ENCODE results near the gene GABRD. TPM values are rescaled to one million over a fixed set of nuclear protein-coding genes. Genes with fewer than 3 reads are reported as not detected.

Gene GABRD
- total and polyA plus RNA-seq, 12 donors, result 0.72 to 6.6 (median 3.0) TPM; not detected in 1

DNA sequence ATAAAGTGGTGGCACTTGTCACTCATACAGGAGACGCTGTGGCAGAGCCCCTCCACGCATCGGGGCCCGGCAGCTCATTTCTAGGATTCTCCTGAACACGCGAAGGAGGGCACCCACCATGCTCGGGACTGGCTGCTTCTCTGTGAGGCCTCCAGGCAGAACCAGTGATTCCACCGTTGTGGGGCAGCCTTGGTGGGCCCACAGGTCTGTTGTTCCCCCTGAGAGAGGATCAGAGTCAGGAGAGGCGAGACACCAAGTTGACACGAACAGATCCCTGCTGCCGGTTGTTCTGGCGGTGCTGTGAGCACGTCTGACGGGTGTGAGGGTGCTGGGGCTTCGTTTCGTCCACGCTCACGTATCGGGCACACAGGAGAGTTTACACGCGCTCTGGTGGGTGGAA lies 57.7 kb downstream of the GABRD start:
- DNase-seq, result no peak
- H3K27ac ChIP-seq, result no peak overlapping the region
- intact Hi-C loops (cut with DNase I), result no loop called here
- H3K9me3 ChIP-seq (replicated peaks in 1 of 3), result peaks cover 0 to 13% (median 0%) of the 10 kb centered on the region in 3 donors
- H3K4me3 ChIP-seq, result no peak overlapping the region
- H3K36me3 ChIP-seq (replicated peaks in 1 of 2), result no peaks in the 10 kb centered on the region
- no peak for TF ChIP-seq POLR2A (IDR thresholded peaks at IDR 0.05)
- no peak for TF ChIP-seq CTCF (IDR thresholded peaks at IDR 0.05)
- whole genome bisulfite sequencing, 4 donors, result 92 to 98% (median 96%) methylated on average over 19 to 21 of the region's 21 CpGs
- no peaks in the 10 kb centered on the region for H3K4me1 ChIP-seq (replicated peaks in 1 of 2)
- no peaks in the 10 kb centered on the region for H3K27me3 ChIP-seq

DNA sequence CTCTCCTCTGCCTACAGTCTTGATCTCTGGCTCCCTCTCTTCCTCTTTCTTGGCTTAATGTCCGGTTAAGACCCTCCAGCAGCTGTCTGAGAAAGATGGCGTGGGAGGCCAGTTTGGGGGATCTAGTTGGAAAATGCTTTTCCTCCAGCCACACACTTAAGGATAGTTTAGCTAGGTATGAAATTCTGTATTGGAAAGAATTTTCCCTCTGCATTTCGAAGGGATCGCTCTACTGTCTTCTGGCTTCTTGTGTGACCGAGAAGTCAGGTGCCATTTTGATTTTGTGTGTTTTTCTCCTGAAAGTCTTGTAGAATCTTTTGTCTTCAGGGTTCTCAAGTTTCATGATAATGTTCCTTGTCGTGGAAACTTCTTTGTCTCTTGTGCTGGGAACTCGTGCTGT lies 59.0 kb downstream of the GABRD start:
- TF ChIP-seq CTCF (IDR thresholded peaks at IDR 0.05), result no peak
- TF ChIP-seq POLR2A (IDR thresholded peaks at IDR 0.05), result no peak
- Histone ChIP-seq H3K9me3 (replicated peaks in 1 of 3) (peaks cover 0 to 13% (median 0%) of the 10 kb centered on the region in 3 donors), H3K4me3 (no peak overlapping the region), H3K27ac (no peak overlapping the region), H3K27me3 (no peaks in the 10 kb centered on the region), H3K36me3 (replicated peaks in 1 of 2) (no peaks in the 10 kb centered on the region), H3K4me1 (replicated peaks in 1 of 2) (no peaks in the 10 kb centered on the region)
- no peak for DNase-seq
- intact Hi-C loops (cut with DNase I), result no loop called here
- 96 to 98% (median 97%) methylated on average over 7 of the region's 7 CpGs for WGBS, 4 donors

- H3K27me3 ChIP-seq, result no peaks in the 10 kb centered on the region
Measured at GRCh38 chr1:2079396-2080085, 60.4 kb downstream of the GABRD start.

GRCh38 chr1:2080140-2080539 lies 61.0 kb downstream of the GABRD start:
- H3K27me3 ChIP-seq, result no peaks in the 10 kb centered on the region
- no peaks in the 10 kb centered on the region for H3K36me3 ChIP-seq (replicated peaks in 1 of 2)
- no peak for DNase-seq
- no peaks in the 10 kb centered on the region for H3K4me1 ChIP-seq (replicated peaks in 1 of 2)
- TF ChIP-seq CTCF (IDR thresholded peaks at IDR 0.05) (no peak), POLR2A (IDR thresholded peaks at IDR 0.05) (no peak)
- peaks cover 0 to 13% (median 0%) of the 10 kb centered on the region in 3 donors for H3K9me3 ChIP-seq (replicated peaks in 1 of 3)
- intact Hi-C loops (cut with DNase I), result no loop called here
- H3K27ac ChIP-seq, result no peak overlapping the region
- no peak overlapping the region for H3K4me3 ChIP-seq
- WGBS, 4 donors, result 96 to 98% (median 97%) methylated on average over 16 of the region's 16 CpGs

More at GRCh38 chr1:2079396-2080085, 60.4 kb downstream of the GABRD start:
- no peak overlapping the region for H3K27ac ChIP-seq
- DNase-seq, result no peak
- H3K4me3 ChIP-seq, result no peak overlapping the region
- peaks cover 0 to 13% (median 0%) of the 10 kb centered on the region in 3 donors for H3K9me3 ChIP-seq (replicated peaks in 1 of 3)
- intact Hi-C loops (cut with DNase I), result no loop called here
- TF ChIP-seq POLR2A (IDR thresholded peaks at IDR 0.05) (no peak), CTCF (IDR thresholded peaks at IDR 0.05) (no peak)
- no peaks in the 10 kb centered on the region for H3K4me1 ChIP-seq (replicated peaks in 1 of 2)
- H3K36me3 ChIP-seq (replicated peaks in 1 of 2), result no peaks in the 10 kb centered on the region
- 89 to 97% (median 95%) methylated on average over 20 to 28 of the region's 28 CpGs for WGBS, 4 donors

Other genes with a start within 250 kb of the GABRD start
- gene NADK, start 240.9 kb upstream of the GABRD start, total RNA-seq, result 100 to 1,000 TPM in 8 of 9 donors, 10 to 100 TPM in 1; 66.2 to 195 (median 170) TPM
- 100 to 1,000 TPM in 2 of 3 donors, 10 to 100 TPM in 1; 73.0 to 150 (median 102) TPM for gene NADK, start 240.9 kb upstream of the GABRD start, polyA plus RNA-seq
- gene GNB1, start 128.3 kb upstream of the GABRD start, total RNA-seq, result 100 to 1,000 TPM in 8 of 9 donors, 10 to 100 TPM in 1; 79.6 to 331 (median 172) TPM
- 100 to 1,000 TPM in 1 of 3 donors, 10 to 100 TPM in 2; 81.7 to 482 (median 84.8) TPM for gene GNB1, start 128.3 kb upstream of the GABRD start, polyA plus RNA-seq
- gene CALML6, start 104.1 kb upstream of the GABRD start, total RNA-seq, result under 1 TPM in 4 of 9 donors, not detected in 5; 0.17 to 0.61 (median 0.35) TPM
- 1 to 10 TPM in 2 of 3 donors, not detected in 1; 3.2 to 4.7 TPM for gene CALML6, start 104.1 kb upstream of the GABRD start, polyA plus RNA-seq
- gene TMEM52, start 100.1 kb upstream of the GABRD start, total RNA-seq, result 10 to 100 TPM in 8 of 9 donors, 1 to 10 TPM in 1; 7.0 to 95.4 (median 58.8) TPM
- 10 to 100 TPM; 20.9 to 94.0 (median 64.7) TPM for gene TMEM52, start 100.1 kb upstream of the GABRD start, polyA plus RNA-seq
- gene CFAP74, start 15.6 kb upstream of the GABRD start, total RNA-seq, result 1 to 10 TPM in 7 of 9 donors, under 1 TPM in 1, not detected in 1; 0.11 to 7.6 (median 2.7) TPM
- gene CFAP74, start 15.6 kb upstream of the GABRD start, polyA plus RNA-seq, result 1 to 10 TPM in 2 of 3 donors, under 1 TPM in 1; 0.88 to 6.0 (median 4.0) TPM
- gene PRKCZ, start 31.1 kb downstream of the GABRD start, total RNA-seq, result 10 to 100 TPM in 8 of 9 donors, 1 to 10 TPM in 1; 8.2 to 39.2 (median 23.9) TPM
- gene PRKCZ, start 31.1 kb downstream of the GABRD start, polyA plus RNA-seq, result 10 to 100 TPM; 16.3 to 50.5 (median 34.5) TPM
- 100 to 1,000 TPM in 1 of 9 donors, 10 to 100 TPM in 8; 26.4 to 106 (median 49.3) TPM for gene FAAP20, start 175.4 kb downstream of the GABRD start, total RNA-seq
- 100 to 1,000 TPM in 2 of 3 donors, 1 to 10 TPM in 1; 2.7 to 185 (median 160) TPM for gene FAAP20, start 175.4 kb downstream of the GABRD start, polyA plus RNA-seq
- 10 to 100 TPM in 8 of 9 donors, 1 to 10 TPM in 1; 4.8 to 53.6 (median 41.5) TPM for gene SKI, start 209.0 kb downstream of the GABRD start, total RNA-seq
- 10 to 100 TPM in 2 of 3 donors, 1 to 10 TPM in 1; 9.4 to 21.2 (median 10.8) TPM for gene SKI, start 209.0 kb downstream of the GABRD start, polyA plus RNA-seq

All from adrenal gland (tissue), 12 donors.